Measurements from ENCODE around the gene CYB5D1.
A peak's percentile ranks its signal among the peaks of the same experiment; 100 is the strongest.

Gene CYB5D1

GRCh38 chr17:7851438-7852261 is 6.2 kb upstream of the CYB5D1 start:
- H2BK15ac ChIP-seq (ENCODE audit: low read depth, poor library complexity, severe bottlenecking) = no peak overlapping the region
- H3K4me2 ChIP-seq (ENCODE audit: low read length, poor library complexity, severe bottlenecking) = peak overlapping the region; percentile 28
- H3K9me3 ChIP-seq (ENCODE audit: control insufficient read depth, low read length) = no peaks in the 10 kb centered on the region
- H3K18ac ChIP-seq (ENCODE audit: low read depth in 1 of 2, low read length in 2 of 2) = peak overlapping the region in 1 of 2 experiments; percentile 18
- no peaks in the 10 kb centered on the region for H3K27me3 ChIP-seq (ENCODE audit: control insufficient read depth in 1 of 2, insufficient read depth in 1 of 2, low read length in 2 of 2)
- H3K36me3 ChIP-seq (ENCODE audit: control insufficient read depth in 1 of 2, insufficient read depth in 2 of 2, low read depth in 1 of 2, low read length in 2 of 2) = peaks cover 50 to 75% of the 10 kb centered on the region in 2 experiments
- H4K91ac ChIP-seq (ENCODE audit: low read length) = peak overlapping the region; percentile 78
- no peak overlapping the region for H3K4me3 ChIP-seq (ENCODE audit: insufficient read depth in 1 of 2, low read depth in 1 of 2, low read length in 2 of 2)
- peaks cover 45% of the 10 kb centered on the region for H3K79me1 ChIP-seq (replicated peaks; ENCODE audit: low read length, poor library complexity, severe bottlenecking)
- no peak overlapping the region for H2AFZ ChIP-seq (ENCODE audit: low read depth, low read length)
- no peak overlapping the region for H2AK5ac ChIP-seq (ENCODE audit: low read length, severe bottlenecking)
- 30% methylated on average over 54 of the region's 60 CpGs for WGBS
- no peak overlapping the region for H3K9ac ChIP-seq (ENCODE audit: low read length)
- peak overlapping the region; percentile 73 for H4K8ac ChIP-seq (ENCODE audit: low read length)
- DNase-seq = peak; percentile 86
- peaks cover 32% of the 10 kb centered on the region for H3K4me1 ChIP-seq (ENCODE audit: control insufficient read depth, insufficient read depth, low read depth, low read length)
- no peak overlapping the region for H2BK5ac ChIP-seq (ENCODE audit: low read depth, low read length, poor library complexity, severe bottlenecking)
- no peak overlapping the region for H3K27ac ChIP-seq (ENCODE audit: low read length, poor library complexity, severe bottlenecking)
- H2BK12ac ChIP-seq (ENCODE audit: low read length in 2 of 2) = peak overlapping the region in 1 of 2 experiments; percentile 73
- peak overlapping the region in 1 of 2 experiments; percentile 65 for H3K23ac ChIP-seq (ENCODE audit: low read length in 2 of 2)
- no peak overlapping the region for H2BK120ac ChIP-seq (ENCODE audit: low read depth, low read length)
- no peak overlapping the region for H3K14ac ChIP-seq (ENCODE audit: low read length in 2 of 2)
- no peak overlapping the region for H3K4ac ChIP-seq (ENCODE audit: low read depth in 1 of 2, low read length in 2 of 2)

- Histone ChIP-seq H3K23ac (ENCODE audit: low read length in 2 of 2) (peak overlapping the region in 1 of 2 experiments; percentile 65), H2AFZ (ENCODE audit: low read depth, low read length) (no peak overlapping the region), H3K4me2 (ENCODE audit: low read length, poor library complexity, severe bottlenecking) (no peak overlapping the region), H3K36me3 (ENCODE audit: control insufficient read depth in 1 of 2, insufficient read depth in 2 of 2, low read depth in 1 of 2, low read length in 2 of 2) (peaks cover 46 to 69% of the 10 kb centered on the region in 2 experiments), H3K4me3 (ENCODE audit: insufficient read depth in 1 of 2, low read depth in 1 of 2, low read length in 2 of 2) (no peak overlapping the region), H3K79me1 (replicated peaks; ENCODE audit: low read length, poor library complexity, severe bottlenecking) (peaks cover 39% of the 10 kb centered on the region), H4K91ac (ENCODE audit: low read length) (peak overlapping the region; percentile 52), H3K9me3 (ENCODE audit: control insufficient read depth, low read length) (no peaks in the 10 kb centered on the region), H2BK12ac (ENCODE audit: low read length in 2 of 2) (peak overlapping the region in 1 of 2 experiments; percentile 73), H3K14ac (ENCODE audit: low read length in 2 of 2) (no peak overlapping the region), H3K4me1 (ENCODE audit: control insufficient read depth, insufficient read depth, low read depth, low read length) (peaks cover 32% of the 10 kb centered on the region), H3K27me3 (ENCODE audit: control insufficient read depth in 1 of 2, insufficient read depth in 1 of 2, low read length in 2 of 2) (no peaks in the 10 kb centered on the region), H2BK120ac (ENCODE audit: low read depth, low read length) (no peak overlapping the region), H3K27ac (ENCODE audit: low read length, poor library complexity, severe bottlenecking) (no peak overlapping the region), H3K9ac (ENCODE audit: low read length) (no peak overlapping the region), H2AK5ac (ENCODE audit: low read length, severe bottlenecking) (no peak overlapping the region), H4K8ac (ENCODE audit: low read length) (peak overlapping the region; percentile 73), H2BK15ac (ENCODE audit: low read depth, poor library complexity, severe bottlenecking) (no peak overlapping the region), H3K18ac (ENCODE audit: low read depth in 1 of 2, low read length in 2 of 2) (peak overlapping the region in 1 of 2 experiments; percentile 18), H2BK5ac (ENCODE audit: low read depth, low read length, poor library complexity, severe bottlenecking) (no peak overlapping the region), H3K4ac (ENCODE audit: low read depth in 1 of 2, low read length in 2 of 2) (no peak overlapping the region)
- DNase-seq = no peak
- 87% methylated on average over 20 of the region's 20 CpGs for WGBS
These were observed 5.5 kb upstream of the CYB5D1 start for GRCh38 chr17:7852262-7852670.

- H3K18ac ChIP-seq (ENCODE audit: low read depth in 1 of 2, low read length in 2 of 2) = no peak overlapping the region
- H2BK15ac ChIP-seq (ENCODE audit: low read depth, poor library complexity, severe bottlenecking) = no peak overlapping the region
- no peak for DNase-seq
- peak overlapping the region in 1 of 2 experiments; percentile 29 for H2BK12ac ChIP-seq (ENCODE audit: low read length in 2 of 2)
- H3K14ac ChIP-seq (ENCODE audit: low read length in 2 of 2) = peak overlapping the region in 1 of 2 experiments; percentile 1
- H3K4me1 ChIP-seq (ENCODE audit: control insufficient read depth, insufficient read depth, low read depth, low read length) = peaks cover 32% of the 10 kb centered on the region
- no peak overlapping the region for H3K4me3 ChIP-seq (ENCODE audit: insufficient read depth in 1 of 2, low read depth in 1 of 2, low read length in 2 of 2)
- peaks cover 43 to 60% of the 10 kb centered on the region in 2 experiments for H3K36me3 ChIP-seq (ENCODE audit: control insufficient read depth in 1 of 2, insufficient read depth in 2 of 2, low read depth in 1 of 2, low read length in 2 of 2)
- peaks cover 37% of the 10 kb centered on the region for H3K79me1 ChIP-seq (replicated peaks; ENCODE audit: low read length, poor library complexity, severe bottlenecking)
- no peak overlapping the region for H2BK120ac ChIP-seq (ENCODE audit: low read depth, low read length)
- no peak overlapping the region for H3K4ac ChIP-seq (ENCODE audit: low read depth in 1 of 2, low read length in 2 of 2)
- no peaks in the 10 kb centered on the region for H3K27me3 ChIP-seq (ENCODE audit: control insufficient read depth in 1 of 2, insufficient read depth in 1 of 2, low read length in 2 of 2)
- H4K91ac ChIP-seq (ENCODE audit: low read length) = peak overlapping the region; percentile 70
- H2AK5ac ChIP-seq (ENCODE audit: low read length, severe bottlenecking) = no peak overlapping the region
- H2AFZ ChIP-seq (ENCODE audit: low read depth, low read length) = no peak overlapping the region
- H3K9ac ChIP-seq (ENCODE audit: low read length) = no peak overlapping the region
- no peak overlapping the region for H3K27ac ChIP-seq (ENCODE audit: low read length, poor library complexity, severe bottlenecking)
- no peaks in the 10 kb centered on the region for H3K9me3 ChIP-seq (ENCODE audit: control insufficient read depth, low read length)
- 70% methylated on average over 48 of the region's 51 CpGs for WGBS
- H2BK5ac ChIP-seq (ENCODE audit: low read depth, low read length, poor library complexity, severe bottlenecking) = no peak overlapping the region
- H4K8ac ChIP-seq (ENCODE audit: low read length) = peak overlapping the region; percentile 53
- peak overlapping the region in 1 of 2 experiments; percentile 29 for H3K23ac ChIP-seq (ENCODE audit: low read length in 2 of 2)
- no peak overlapping the region for H3K4me2 ChIP-seq (ENCODE audit: low read length, poor library complexity, severe bottlenecking)
These were observed 4.7 kb upstream of the CYB5D1 start for GRCh38 chr17:7852919-7853690.

GRCh38 chr17:7853691-7854038 is 4.1 kb upstream of the CYB5D1 start:
- Histone ChIP-seq H3K36me3 (ENCODE audit: control insufficient read depth in 1 of 2, insufficient read depth in 2 of 2, low read depth in 1 of 2, low read length in 2 of 2) (peaks cover 41 to 55% of the 10 kb centered on the region in 2 experiments), H3K4ac (ENCODE audit: low read depth in 1 of 2, low read length in 2 of 2) (no peak overlapping the region), H4K91ac (ENCODE audit: low read length) (no peak overlapping the region), H3K79me1 (replicated peaks; ENCODE audit: low read length, poor library complexity, severe bottlenecking) (peaks cover 34% of the 10 kb centered on the region), H3K27me3 (ENCODE audit: control insufficient read depth in 1 of 2, insufficient read depth in 1 of 2, low read length in 2 of 2) (no peaks in the 10 kb centered on the region), H3K4me3 (ENCODE audit: insufficient read depth in 1 of 2, low read depth in 1 of 2, low read length in 2 of 2) (no peak overlapping the region), H3K23ac (ENCODE audit: low read length in 2 of 2) (no peak overlapping the region), H3K9ac (ENCODE audit: low read length) (no peak overlapping the region), H2BK15ac (ENCODE audit: low read depth, poor library complexity, severe bottlenecking) (no peak overlapping the region), H3K18ac (ENCODE audit: low read depth in 1 of 2, low read length in 2 of 2) (no peak overlapping the region), H2BK120ac (ENCODE audit: low read depth, low read length) (no peak overlapping the region), H4K8ac (ENCODE audit: low read length) (no peak overlapping the region), H3K9me3 (ENCODE audit: control insufficient read depth, low read length) (no peaks in the 10 kb centered on the region), H2BK5ac (ENCODE audit: low read depth, low read length, poor library complexity, severe bottlenecking) (no peak overlapping the region), H2AFZ (ENCODE audit: low read depth, low read length) (no peak overlapping the region), H3K14ac (ENCODE audit: low read length in 2 of 2) (no peak overlapping the region), H3K4me2 (ENCODE audit: low read length, poor library complexity, severe bottlenecking) (no peak overlapping the region), H2AK5ac (ENCODE audit: low read length, severe bottlenecking) (no peak overlapping the region), H3K4me1 (ENCODE audit: control insufficient read depth, insufficient read depth, low read depth, low read length) (peaks cover 34% of the 10 kb centered on the region), H2BK12ac (ENCODE audit: low read length in 2 of 2) (no peak overlapping the region), H3K27ac (ENCODE audit: low read length, poor library complexity, severe bottlenecking) (no peak overlapping the region)
- DNase-seq = no peak
- WGBS = 65% methylated on average over 14 of the region's 21 CpGs
